GM12892 (cell line): Measurements from ENCODE around the gene NUB1.

Experiments used
- POLR2AphosphoS5 ChIP-seq: IDR thresholded peaks from 2 replicates; pipeline ENCODE4 v1.6.1; 2011; ENCODE audit warnings: low read depth, low read length, control low read depth
- TAF1 ChIP-seq: IDR thresholded peaks from 2 replicates; pipeline ENCODE4 v1.6.1; 2011; ENCODE audit warnings: low read depth, mild to moderate bottlenecking, control low read depth, low read length, borderline replicate concordance

DNA sequence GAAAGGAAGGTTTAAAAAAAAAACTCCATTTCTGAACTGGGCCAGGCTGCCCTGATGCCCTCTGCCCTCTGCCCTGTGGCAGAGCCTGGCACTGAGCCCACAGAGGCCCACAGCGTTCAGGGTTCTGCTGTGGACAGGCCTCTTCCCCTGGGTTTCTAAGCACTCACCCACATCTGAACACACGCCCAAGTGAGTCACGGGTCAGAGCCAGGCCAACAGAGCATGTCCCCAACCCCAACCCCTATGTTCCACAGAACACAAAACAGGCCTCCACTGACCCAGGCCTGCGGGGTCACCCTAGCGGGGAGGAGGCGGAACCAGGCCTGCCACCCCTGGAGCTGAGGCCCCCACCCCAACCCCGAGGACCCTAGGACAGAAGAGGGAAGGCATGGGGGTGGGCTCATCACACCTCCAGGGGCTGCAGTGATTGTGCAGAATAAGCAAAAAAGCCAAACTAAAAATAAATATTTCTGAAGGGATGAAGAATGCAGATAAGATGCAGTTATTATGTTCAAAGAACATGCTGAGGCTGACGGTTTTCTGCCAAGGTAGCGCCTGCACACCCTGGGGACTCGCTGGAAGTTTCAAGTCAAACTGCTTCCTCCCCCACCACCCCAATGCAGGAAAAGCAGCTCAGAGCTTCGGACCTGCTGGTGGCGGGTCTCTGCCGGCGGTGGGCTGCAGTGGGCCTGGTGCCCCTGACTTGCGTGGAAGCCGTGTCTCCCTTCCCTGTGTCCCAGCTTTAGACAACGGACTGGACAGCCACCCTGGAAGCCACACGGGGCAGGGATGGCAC lies 62.8 kb downstream of the NUB1 start:
- no peak for TF ChIP-seq TAF1
- TF ChIP-seq POLR2AphosphoS5: no peak
